A673 (cell line): Measurements from ENCODE around the gene ANKHD1. TPM values are rescaled to one million over a fixed set of nuclear protein-coding genes. Genes with fewer than 3 reads are reported as not detected.

ENCODE experiments used
- BruUV-seq: library from RNA; stranded (reverse); fragments of 400-500 nt; replicated peaks from 2 replicates; lab custom pipeline; 2021; lab: Mats Ljungman, UMichigan
- CTCF ChIA-PET: fragments of 300-600 bp; sonication (Branson Sonifier 250); formaldehyde crosslinking; loops from one replicate; lab custom pipeline; 2022; ENCODE audit warnings: antibody characterized with exemption; lab: Charles Lee
- POLR2A ChIA-PET: fragments of 300-600 bp; sonication (Branson Sonifier 250); formaldehyde crosslinking; loops from one replicate; lab custom pipeline; 2022; ENCODE audit warnings: antibody characterized with exemption; ENCODE audit not compliant: low non-redundant PET; lab: Charles Lee
- DNase-seq: peaks from one replicate; pipeline ENCODE4 v3.0.0-alpha.2; 2015; ENCODE audit warnings: low spot score
- H3K27ac ChIP-seq: fragments of 200-600 bp; sonication (generic); 2 replicates; pipeline ENCODE4 v1.5.1; 2016; ENCODE audit warnings: mixed run types, low read depth, mild to moderate bottlenecking, mixed read lengths, antibody characterized with exemption, low read length; ENCODE audit not compliant: poor library complexity, severe bottlenecking
- H3K27me3 ChIP-seq: fragments of 200-600 bp; sonication (generic); replicated peaks from 2 replicates; pipeline ENCODE4 v1.6.1; 2017; ENCODE audit warnings: mixed run types, low read depth, mild to moderate bottlenecking, mixed read lengths, antibody characterized with exemption, low read length; ENCODE audit not compliant: insufficient read depth, poor library complexity
- H3K36me3 ChIP-seq: fragments of 200-600 bp; sonication (generic); 2 replicates; pipeline ENCODE4 v1.6.1; 2016; ENCODE audit warnings: mixed run types, mild to moderate bottlenecking, mixed read lengths, antibody characterized with exemption, low read length; ENCODE audit not compliant: insufficient read depth, poor library complexity, severe bottlenecking
- H3K4me1 ChIP-seq: fragments of 200-600 bp; sonication (generic); 2 replicates; pipeline ENCODE4 v1.6.1; 2017; ENCODE audit warnings: mixed run types, mild to moderate bottlenecking, mixed read lengths, antibody characterized with exemption, low read length; ENCODE audit not compliant: insufficient read depth, poor library complexity, severe bottlenecking
- H3K4me3 ChIP-seq: fragments of 200-600 bp; sonication (generic); 2 replicates; pipeline ENCODE4 v1.5.1; 2016; ENCODE audit warnings: low read depth, mixed run types, mild to moderate bottlenecking, mixed read lengths, low read length; ENCODE audit not compliant: poor library complexity, severe bottlenecking
- H3K9me3 ChIP-seq: fragments of 200-600 bp; sonication (generic); 2 replicates; pipeline ENCODE4 v1.6.1; 2016; ENCODE audit warnings: mixed run types, low read depth, mild to moderate bottlenecking, mixed read lengths, antibody characterized with exemption, low read length; ENCODE audit not compliant: poor library complexity, severe bottlenecking
- EZH2 ChIP-seq: fragments of 200-600 bp; sonication (generic); IDR thresholded peaks from 2 replicates; pipeline ENCODE4 v1.6.1; 2017; ENCODE audit warnings: borderline replicate concordance, low read depth, mild to moderate bottlenecking, mixed read lengths, antibody characterized with exemption, low read length; ENCODE audit not compliant: poor library complexity, severe bottlenecking
- intact Hi-C: fragments of 100-400 bp; cut with micrococcal nuclease; formaldehyde crosslinking; loops from one replicate; pipeline ENCODE4 v1.10.0; 2022; ENCODE audit not compliant: unreplicated experiment
- microRNA-seq: library from miRNA; unstranded; fragments of <30 nt; microRNA quantifications from one replicate; pipeline ENCODE4 v1.2.0, GENCODE V29; 2021
- total RNA-seq: library from RNA; stranded (reverse); gene quantifications from 2 replicates; pipeline ENCODE4 v1.2.3, GENCODE V29; 2021
- TF ChIP-seq, protein P1 (sequence below): fragments of 300-800, 200-600 bp; sonication (generic); conservative IDR thresholded peaks from 2 replicates; pipeline ENCODE4 v1.5.1; 2017; ENCODE audit warnings: low read depth, mild to moderate bottlenecking, antibody characterized with exemption, low read length, moderate library complexity, mixed read lengths

Gene ANKHD1
- total RNA-seq, 1 experiment from 2014 or later = 169 TPM

GRCh38 chr5:140588311-140589070 lies 186.9 kb downstream of the ANKHD1 start:
- no peak for TF ChIP-seq EZH2
- TF ChIP-seq, protein P1, sequence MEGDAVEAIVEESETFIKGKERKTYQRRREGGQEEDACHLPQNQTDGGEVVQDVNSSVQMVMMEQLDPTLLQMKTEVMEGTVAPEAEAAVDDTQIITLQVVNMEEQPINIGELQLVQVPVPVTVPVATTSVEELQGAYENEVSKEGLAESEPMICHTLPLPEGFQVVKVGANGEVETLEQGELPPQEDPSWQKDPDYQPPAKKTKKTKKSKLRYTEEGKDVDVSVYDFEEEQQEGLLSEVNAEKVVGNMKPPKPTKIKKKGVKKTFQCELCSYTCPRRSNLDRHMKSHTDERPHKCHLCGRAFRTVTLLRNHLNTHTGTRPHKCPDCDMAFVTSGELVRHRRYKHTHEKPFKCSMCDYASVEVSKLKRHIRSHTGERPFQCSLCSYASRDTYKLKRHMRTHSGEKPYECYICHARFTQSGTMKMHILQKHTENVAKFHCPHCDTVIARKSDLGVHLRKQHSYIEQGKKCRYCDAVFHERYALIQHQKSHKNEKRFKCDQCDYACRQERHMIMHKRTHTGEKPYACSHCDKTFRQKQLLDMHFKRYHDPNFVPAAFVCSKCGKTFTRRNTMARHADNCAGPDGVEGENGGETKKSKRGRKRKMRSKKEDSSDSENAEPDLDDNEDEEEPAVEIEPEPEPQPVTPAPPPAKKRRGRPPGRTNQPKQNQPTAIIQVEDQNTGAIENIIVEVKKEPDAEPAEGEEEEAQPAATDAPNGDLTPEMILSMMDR = no peak
- H3K36me3 ChIP-seq = no peaks in the 10 kb centered on the region
- BruUV-seq = no TSS peak
- ChIA-PET POLR2A (no interaction called here), CTCF (no interaction called here)
- intact Hi-C loops = no loop called here
- H3K4me3 ChIP-seq = no peak overlapping the region
- DNase-seq = no peak
- H3K27ac ChIP-seq = no peak overlapping the region
- H3K4me1 ChIP-seq = no peaks in the 10 kb centered on the region
- H3K27me3 ChIP-seq = no peaks in the 10 kb centered on the region
- H3K9me3 ChIP-seq = no peaks in the 10 kb centered on the region

Small RNA genes lying within 50 kb of the gene (microRNA-seq; reads per million reads assigned to microRNA genes)
- not detected for gene MIR6831

Other genes starting within 250 kb of the ANKHD1 start
- gene CYSTM1, start 226.6 kb upstream of the ANKHD1 start, total RNA-seq = 33.3 and 35.5 TPM in 2 replicates
- gene PFDN1, start 98.7 kb upstream of the ANKHD1 start, total RNA-seq = 81.2 and 94.1 TPM in 2 replicates
- gene HBEGF, start 55.2 kb upstream of the ANKHD1 start, total RNA-seq = 12.0 and 14.7 TPM in 2 replicates
- gene SLC4A9, start 41.6 kb upstream of the ANKHD1 start, total RNA-seq = 0.26 TPM in 1 of 2 replicates, not detected in the other
- gene EIF4EBP3, start 145.8 kb downstream of the ANKHD1 start, total RNA-seq = 5.6 and 7.6 TPM in 2 replicates
- gene SRA1, start 155.6 kb downstream of the ANKHD1 start, total RNA-seq = 55.1 and 62.3 TPM in 2 replicates
- gene APBB3, start 162.8 kb downstream of the ANKHD1 start, total RNA-seq = 27.8 and 30.2 TPM in 2 replicates
- 99.6 and 101 TPM in 2 replicates for gene SLC35A4, start 163.0 kb downstream of the ANKHD1 start, total RNA-seq
- gene CD14, start 231.3 kb downstream of the ANKHD1 start, total RNA-seq = 0.41 and 0.48 TPM in 2 replicates
- 24.1 and 26.5 TPM in 2 replicates for gene TMCO6, start 237.6 kb downstream of the ANKHD1 start, total RNA-seq
- 60.0 and 63.4 TPM in 2 replicates for gene NDUFA2, start 245.8 kb downstream of the ANKHD1 start, total RNA-seq
- gene IK, start 246.0 kb downstream of the ANKHD1 start, total RNA-seq = 116 and 120 TPM in 2 replicates